ENCODE results near the gene TREH. TPM values are rescaled to one million over a fixed set of nuclear protein-coding genes. Genes with fewer than 3 reads are reported as not detected.

Gene TREH
- total RNA-seq, 1 donor = not detected

- H3K4me3 ChIP-seq (ENCODE audit: low read depth, low read length) = peak overlapping the region; percentile 89
- peak; percentile 49 for DNase-seq (ENCODE audit: low read depth)
- no peak for TF ChIP-seq CTCF (IDR thresholded peaks at IDR 0.05; ENCODE audit: insufficient read depth, low read depth, low read length)
Measured at GRCh38 chr11:118609380-118610224, 69.8 kb downstream of the TREH start.

- peak; percentile 90 for DNase-seq (ENCODE audit: low read depth)
- H3K4me3 ChIP-seq (ENCODE audit: low read depth, low read length) = peak overlapping the region; percentile 89
- TF ChIP-seq CTCF (IDR thresholded peaks at IDR 0.05; ENCODE audit: insufficient read depth, low read depth, low read length) = no peak
Measured at GRCh38 chr11:118608360-118609227, 70.9 kb downstream of the TREH start.

- H3K4me3 ChIP-seq (ENCODE audit: low read depth, low read length) = peak within 1 kb of the TSS; percentile 89
- TF ChIP-seq CTCF (IDR thresholded peaks at IDR 0.05; ENCODE audit: insufficient read depth, low read depth, low read length) = peak; percentile 55
- DNase-seq (ENCODE audit: low read depth) = peak; percentile 81
Measured at GRCh38 chr11:118607401-118608359, 71.8 kb downstream of the TREH start, which contains the start of gene PHLDB1. TSS of gene PHLDB1 (plus strand) at chr11:118607615. CDS start at chr11:118613837, 6,222 bp downstream.

Small RNA genes lying within 50 kb of the gene (small RNA-seq; reads per million reads assigned to genes)
- not detected for gene RNU6-376P

Other genes starting within 250 kb of the TREH start
- 39.6 and 47.1 TPM in 2 replicates for gene KMT2A, start 243.2 kb downstream of the TREH start, total RNA-seq
- 0.97 and 1.7 TPM in 2 replicates for gene TTC36, start 152.2 kb downstream of the TREH start, total RNA-seq
- 25.8 and 35.4 TPM in 2 replicates for gene TMEM25, start 148.5 kb downstream of the TREH start, total RNA-seq
- gene IFT46, start 113.7 kb downstream of the TREH start, total RNA-seq = 22.9 and 27.2 TPM in 2 replicates
- 180 and 248 TPM in 2 replicates for gene ARCN1, start 107.2 kb downstream of the TREH start, total RNA-seq
- gene PHLDB1, start 72.0 kb downstream of the TREH start, total RNA-seq = 129 and 132 TPM in 2 replicates
- 91.8 and 132 TPM in 2 replicates for gene DDX6, start 111.5 kb upstream of the TREH start, total RNA-seq
- not detected in 2 replicates for gene CXCR5, start 204.2 kb upstream of the TREH start, total RNA-seq
- gene BCL9L, start 246.3 kb upstream of the TREH start, total RNA-seq = 28.9 and 29.0 TPM in 2 replicates

Data from fibroblast of villous mesenchyme (primary cell).